ENCODE results near the gene CDK14.

CDK14 gene

GRCh38 chr7:90850471-90850870, 254.3 kb downstream of the CDK14 start:
- no peaks in the 10 kb centered on the region for H3K4me1 Mint-ChIP-seq
- H3K4me3 Mint-ChIP-seq = no peak overlapping the region
- H3K36me3 Mint-ChIP-seq = no peaks in the 10 kb centered on the region
- no peak overlapping the region for H3K27ac Mint-ChIP-seq
- no peaks in the 10 kb centered on the region for H3K27me3 Mint-ChIP-seq
- no peaks in the 10 kb centered on the region for H3K9me3 Mint-ChIP-seq

- no peaks in the 10 kb centered on the region for H3K36me3 Mint-ChIP-seq
- no peak overlapping the region for H3K27ac Mint-ChIP-seq
- H3K4me1 Mint-ChIP-seq = no peaks in the 10 kb centered on the region
- no peaks in the 10 kb centered on the region for H3K27me3 Mint-ChIP-seq
- H3K9me3 Mint-ChIP-seq = no peaks in the 10 kb centered on the region
- H3K4me3 Mint-ChIP-seq = no peak overlapping the region
These were observed 257.1 kb downstream of the CDK14 start for GRCh38 chr7:90853205-90853604.

DNA sequence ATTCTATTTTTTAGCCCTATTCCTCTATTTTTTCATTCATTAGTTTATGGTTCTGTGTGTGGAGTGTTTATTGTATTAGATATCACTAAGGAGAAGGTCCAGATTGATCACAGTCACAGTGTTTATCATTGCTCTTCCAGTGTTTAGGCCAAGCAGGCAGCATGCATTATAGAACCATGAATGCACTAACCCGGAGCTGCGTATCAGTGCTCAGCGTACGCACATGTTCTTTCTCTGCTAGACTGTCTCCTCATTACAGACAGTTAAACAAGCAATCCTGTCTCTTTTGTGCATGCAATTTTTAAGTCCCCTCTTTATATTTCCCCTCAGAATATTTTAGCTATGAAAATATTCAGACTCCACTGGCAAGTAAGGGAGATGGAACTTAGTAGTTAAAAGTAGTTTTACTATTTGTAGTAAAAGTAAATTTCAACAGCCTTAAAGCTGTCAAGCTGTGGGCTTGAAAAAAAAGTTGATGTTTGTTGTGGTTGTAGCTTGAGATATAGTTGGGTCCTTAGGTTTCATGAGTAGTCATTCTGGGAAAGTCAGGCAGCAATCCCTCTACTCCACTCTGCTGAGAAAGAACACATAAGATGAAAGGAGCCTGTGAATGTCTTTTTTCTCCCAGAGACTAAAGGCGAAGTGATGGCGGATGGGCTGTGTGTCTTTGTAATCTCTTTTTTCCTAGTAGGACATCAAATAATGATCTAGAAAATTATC, 260.4 kb downstream of the CDK14 start:
- no peaks in the 10 kb centered on the region for H3K27me3 Mint-ChIP-seq
- H3K9me3 Mint-ChIP-seq = no peaks in the 10 kb centered on the region
- no peaks in the 10 kb centered on the region for H3K36me3 Mint-ChIP-seq
- no peak overlapping the region for H3K4me3 Mint-ChIP-seq
- H3K4me1 Mint-ChIP-seq = no peaks in the 10 kb centered on the region
- H3K27ac Mint-ChIP-seq = no peak overlapping the region

DNA sequence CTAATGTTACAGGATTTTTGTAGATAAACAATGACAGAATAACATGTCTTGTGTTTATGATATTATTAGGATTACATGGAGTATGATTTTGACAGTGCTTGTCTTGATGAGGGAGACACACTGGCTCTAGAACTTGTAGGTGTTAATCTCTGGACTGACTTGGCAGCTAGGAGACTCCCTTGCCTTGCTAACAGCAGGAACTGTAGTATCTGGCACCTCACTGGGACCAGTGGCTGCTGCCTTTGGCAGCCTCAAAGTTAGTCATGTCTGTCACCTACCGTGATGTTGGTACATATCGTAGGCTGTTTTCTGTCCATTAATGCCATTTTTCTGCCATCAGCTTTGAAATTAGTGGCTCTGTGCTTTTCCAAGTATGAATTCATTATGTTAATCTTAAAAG, 261.5 kb downstream of the CDK14 start:
- Mint-ChIP-seq H3K4me1 (no peaks in the 10 kb centered on the region), H3K36me3 (no peaks in the 10 kb centered on the region), H3K9me3 (no peaks in the 10 kb centered on the region), H3K27me3 (no peaks in the 10 kb centered on the region), H3K4me3 (no peak overlapping the region), H3K27ac (no peak overlapping the region)

DNA sequence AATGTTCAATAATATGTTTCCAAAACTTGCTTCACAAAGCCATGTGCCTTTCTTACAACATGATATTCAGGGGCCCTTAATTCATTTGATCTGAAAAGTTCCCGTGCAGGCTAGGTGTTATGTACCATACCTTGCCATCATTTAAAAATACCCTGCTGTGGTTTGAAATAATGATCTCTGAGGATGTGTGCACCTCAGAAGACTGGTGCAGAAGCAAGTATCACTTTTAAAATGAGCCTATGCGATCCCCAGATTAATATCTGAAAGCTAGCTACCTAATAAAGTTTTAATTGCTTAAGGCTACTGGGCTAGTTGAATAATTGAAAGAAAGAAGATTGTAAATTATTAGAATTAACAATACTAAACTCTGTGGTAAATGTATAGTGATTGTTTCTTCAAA, 262.4 kb downstream of the CDK14 start:
- H3K9me3 Mint-ChIP-seq = no peaks in the 10 kb centered on the region
- no peaks in the 10 kb centered on the region for H3K27me3 Mint-ChIP-seq
- H3K4me1 Mint-ChIP-seq = no peaks in the 10 kb centered on the region
- H3K27ac Mint-ChIP-seq = no peak overlapping the region
- no peak overlapping the region for H3K4me3 Mint-ChIP-seq
- no peaks in the 10 kb centered on the region for H3K36me3 Mint-ChIP-seq

DNA sequence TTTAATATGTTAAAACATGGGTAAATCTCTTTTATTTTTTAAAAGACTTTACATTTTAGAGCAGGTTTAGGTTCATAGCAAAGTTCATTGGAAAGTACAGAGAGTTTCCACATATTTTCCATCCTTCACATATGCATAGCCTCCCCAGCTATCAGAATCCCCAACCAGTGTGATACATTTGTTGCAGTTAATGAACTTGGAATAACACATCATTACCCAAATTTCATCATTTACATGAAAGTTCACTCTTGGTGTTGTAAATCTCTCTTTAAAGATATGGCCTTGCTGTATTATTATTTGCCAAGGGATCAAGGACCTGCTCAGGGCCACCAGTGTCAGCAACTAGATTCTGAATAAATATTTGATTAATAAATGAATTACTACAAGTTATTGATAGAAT, 263.4 kb downstream of the CDK14 start:
- Mint-ChIP-seq H3K4me1 (no peaks in the 10 kb centered on the region), H3K27ac (no peak overlapping the region), H3K27me3 (no peaks in the 10 kb centered on the region), H3K36me3 (no peaks in the 10 kb centered on the region), H3K4me3 (no peak overlapping the region), H3K9me3 (no peaks in the 10 kb centered on the region)

GRCh38 chr7:90864088-90864487, 268.0 kb downstream of the CDK14 start:
- Mint-ChIP-seq H3K36me3 (no peaks in the 10 kb centered on the region), H3K27me3 (no peaks in the 10 kb centered on the region), H3K4me1 (no peaks in the 10 kb centered on the region), H3K9me3 (peaks cover 2% of the 10 kb centered on the region), H3K4me3 (no peak overlapping the region), H3K27ac (no peak overlapping the region)

GRCh38 chr7:90869335-90869734, 273.2 kb downstream of the CDK14 start:
- Mint-ChIP-seq H3K27me3 (no peaks in the 10 kb centered on the region), H3K4me3 (no peak overlapping the region), H3K4me1 (no peaks in the 10 kb centered on the region), H3K27ac (no peak overlapping the region), H3K9me3 (peaks cover 5% of the 10 kb centered on the region), H3K36me3 (no peaks in the 10 kb centered on the region)

DNA sequence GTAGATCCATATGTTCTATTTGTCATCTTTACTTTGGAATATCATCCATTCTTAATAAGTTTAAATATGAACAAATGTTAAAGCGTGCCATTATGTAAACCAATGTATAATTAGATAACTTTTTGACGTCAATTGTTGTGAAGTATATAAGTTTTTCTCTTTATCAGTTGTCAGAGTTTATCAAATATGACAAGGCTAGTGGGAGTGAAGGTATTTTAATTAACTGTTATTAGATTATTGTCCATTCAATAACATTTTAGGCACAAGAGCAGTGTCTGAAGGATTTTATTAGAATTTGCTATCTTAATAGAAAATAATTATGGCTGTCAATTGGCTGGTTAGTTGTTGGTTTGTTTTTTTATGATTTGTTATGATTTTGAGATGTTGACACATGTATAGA, 280.6 kb downstream of the CDK14 start:
- Mint-ChIP-seq H3K27me3 (no peaks in the 10 kb centered on the region), H3K9me3 (peaks cover 6% of the 10 kb centered on the region), H3K27ac (no peak overlapping the region), H3K4me3 (no peak overlapping the region), H3K4me1 (no peaks in the 10 kb centered on the region), H3K36me3 (no peaks in the 10 kb centered on the region)

DNA sequence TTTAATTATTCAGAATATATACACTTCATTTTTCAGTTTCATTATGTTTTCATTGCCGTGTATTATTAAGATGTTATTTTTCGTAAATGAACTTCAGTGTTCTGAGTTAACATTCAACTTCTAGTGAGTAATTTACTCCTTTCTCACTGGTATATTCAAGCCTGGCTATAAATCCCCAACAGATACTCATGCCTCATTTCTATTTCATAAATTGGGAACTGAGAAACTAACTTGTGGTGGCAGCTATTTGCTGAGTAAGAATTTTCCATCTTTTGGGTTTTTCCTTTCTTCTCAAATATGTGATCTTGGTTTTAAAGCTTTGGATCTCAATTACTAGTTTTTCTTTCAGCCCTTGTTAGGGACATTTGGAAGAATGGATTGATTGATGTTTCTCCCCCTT, 281.1 kb downstream of the CDK14 start:
- no peaks in the 10 kb centered on the region for H3K4me1 Mint-ChIP-seq
- no peaks in the 10 kb centered on the region for H3K27me3 Mint-ChIP-seq
- no peak overlapping the region for H3K4me3 Mint-ChIP-seq

GRCh38 chr7:90879924-90880323, 283.8 kb downstream of the CDK14 start:
- Mint-ChIP-seq H3K36me3 (no peaks in the 10 kb centered on the region), H3K27me3 (no peaks in the 10 kb centered on the region), H3K4me1 (no peaks in the 10 kb centered on the region), H3K4me3 (no peak overlapping the region), H3K9me3 (peaks cover 6% of the 10 kb centered on the region), H3K27ac (no peak overlapping the region)

More for the DNA sequence above, 281.1 kb downstream of the CDK14 start:
- Mint-ChIP-seq H3K9me3 (peaks cover 6% of the 10 kb centered on the region), H3K27ac (no peak overlapping the region), H3K36me3 (no peaks in the 10 kb centered on the region)

DNA sequence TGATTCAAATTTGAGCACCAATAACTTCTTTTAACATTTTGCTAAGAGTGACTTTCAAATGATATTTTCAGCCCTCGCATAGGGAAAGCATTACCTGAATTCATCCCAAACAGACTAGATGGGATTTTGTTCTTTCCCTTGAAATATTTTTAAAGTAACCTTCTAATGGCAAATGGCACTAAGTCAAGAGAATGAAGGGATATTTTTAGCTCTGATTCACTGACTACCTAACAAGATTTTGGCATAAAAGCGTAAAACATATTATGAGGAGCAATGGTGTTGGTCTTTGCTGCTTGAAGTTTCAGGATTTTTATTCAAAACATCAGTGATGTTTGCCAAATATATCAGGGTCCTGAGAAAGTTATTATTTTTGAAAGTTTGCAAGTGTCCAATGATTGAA, 290.3 kb downstream of the CDK14 start:
- no peaks in the 10 kb centered on the region for H3K27me3 Mint-ChIP-seq
- no peaks in the 10 kb centered on the region for H3K36me3 Mint-ChIP-seq
- H3K9me3 Mint-ChIP-seq = no peaks in the 10 kb centered on the region
- no peaks in the 10 kb centered on the region for H3K4me1 Mint-ChIP-seq
- H3K4me3 Mint-ChIP-seq = no peak overlapping the region
- no peak overlapping the region for H3K27ac Mint-ChIP-seq

GRCh38 chr7:90889210-90889609, 293.1 kb downstream of the CDK14 start:
- Mint-ChIP-seq H3K4me3 (no peak overlapping the region), H3K36me3 (no peaks in the 10 kb centered on the region), H3K27ac (no peak overlapping the region), H3K27me3 (no peaks in the 10 kb centered on the region), H3K9me3 (no peaks in the 10 kb centered on the region), H3K4me1 (no peaks in the 10 kb centered on the region)

DNA sequence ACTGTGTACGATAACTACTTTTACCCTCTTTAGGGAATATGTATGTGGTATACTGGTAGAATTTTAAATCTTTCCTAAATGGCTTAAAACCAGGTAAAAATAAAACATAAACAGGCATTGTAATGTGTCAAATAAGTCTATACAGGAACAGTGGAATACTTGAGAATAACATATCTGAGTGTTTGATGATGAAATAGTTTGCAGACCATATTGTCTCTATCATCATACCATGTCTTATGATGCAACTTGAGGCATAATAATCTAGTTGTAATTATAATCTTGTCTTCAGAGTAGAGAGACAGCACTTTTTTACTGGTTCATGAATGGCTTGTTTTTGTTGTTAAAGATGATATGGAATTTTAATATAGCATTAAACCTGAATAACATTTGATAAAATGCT, 293.5 kb downstream of the CDK14 start:
- Mint-ChIP-seq H3K9me3 (no peaks in the 10 kb centered on the region), H3K36me3 (no peaks in the 10 kb centered on the region), H3K27me3 (no peaks in the 10 kb centered on the region), H3K27ac (no peak overlapping the region), H3K4me1 (no peaks in the 10 kb centered on the region), H3K4me3 (no peak overlapping the region)

DNA sequence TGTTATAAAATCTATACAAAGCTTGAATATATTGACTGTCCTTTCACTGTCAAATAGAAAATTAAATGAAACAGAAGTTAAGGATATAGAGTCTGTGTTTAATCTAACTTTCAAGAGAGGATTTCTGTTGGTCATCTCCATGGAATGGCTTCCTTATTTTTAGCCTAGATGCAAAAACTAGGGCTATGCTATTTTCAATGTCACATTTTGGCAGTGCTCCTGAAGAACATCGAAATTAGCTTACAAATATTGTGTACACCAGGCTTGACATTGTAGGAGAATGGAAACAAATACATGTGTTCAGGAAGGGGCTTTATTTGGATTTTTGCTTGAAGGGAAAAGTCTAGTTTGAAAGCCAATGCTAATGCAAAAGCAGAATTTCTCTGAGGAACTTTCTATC, 295.4 kb downstream of the CDK14 start:
- Mint-ChIP-seq H3K36me3 (no peaks in the 10 kb centered on the region), H3K4me1 (no peaks in the 10 kb centered on the region), H3K27ac (no peak overlapping the region), H3K27me3 (no peaks in the 10 kb centered on the region), H3K9me3 (no peaks in the 10 kb centered on the region), H3K4me3 (no peak overlapping the region)

DNA sequence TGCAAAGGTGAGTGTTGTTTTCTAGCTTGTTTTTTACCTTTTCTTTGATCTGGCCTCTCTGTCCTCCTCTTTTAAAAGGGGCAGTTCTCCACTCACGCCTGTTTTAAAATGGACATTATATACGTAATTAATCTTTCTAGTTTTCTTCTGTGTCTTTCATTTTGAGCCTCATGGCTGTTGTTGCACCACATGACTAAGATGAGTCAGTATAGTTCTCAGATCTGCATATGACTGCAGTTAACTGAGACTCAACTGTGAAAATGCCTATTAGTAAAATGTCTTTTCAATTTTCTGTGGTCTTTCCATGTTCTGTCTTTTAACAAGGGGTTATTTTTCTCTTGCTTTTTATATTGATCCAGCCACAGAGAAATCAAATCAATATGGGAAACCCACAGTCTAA, 296.1 kb downstream of the CDK14 start:
- Mint-ChIP-seq H3K36me3 (no peaks in the 10 kb centered on the region), H3K4me3 (no peak overlapping the region), H3K4me1 (no peaks in the 10 kb centered on the region), H3K9me3 (no peaks in the 10 kb centered on the region), H3K27me3 (no peaks in the 10 kb centered on the region), H3K27ac (no peak overlapping the region)

DNA sequence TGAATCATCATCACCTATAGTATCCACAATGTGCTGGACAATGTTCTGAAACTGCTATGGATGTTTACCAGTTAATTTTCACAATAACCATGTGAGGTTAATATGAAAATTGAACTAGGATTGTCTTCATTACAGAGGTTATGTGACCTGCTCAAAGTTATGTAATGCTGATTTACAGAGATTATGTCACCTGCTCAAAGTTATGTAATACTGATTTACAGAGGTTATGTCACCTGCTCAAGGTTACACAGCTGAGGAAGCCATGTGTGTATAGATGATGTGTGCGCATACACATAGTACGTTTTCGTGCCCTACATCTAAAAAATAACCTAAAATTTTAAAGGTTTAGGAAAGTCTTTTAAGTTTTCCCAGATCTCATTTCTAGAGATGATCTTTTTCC, 298.0 kb downstream of the CDK14 start:
- H3K9me3 Mint-ChIP-seq = no peaks in the 10 kb centered on the region
- no peaks in the 10 kb centered on the region for H3K36me3 Mint-ChIP-seq
- no peaks in the 10 kb centered on the region for H3K27me3 Mint-ChIP-seq
- H3K27ac Mint-ChIP-seq = no peak overlapping the region
- no peak overlapping the region for H3K4me3 Mint-ChIP-seq
- no peaks in the 10 kb centered on the region for H3K4me1 Mint-ChIP-seq
